Activated naive CD4-positive, alpha-beta T cell treated with anti-CD3 and anti-CD28 coated beads, Interleukin-2, amount 10 ng/mL, durations not matched to agents 7 days and 5 days (primary cell): ENCODE data around the gene SSU72.
"Not testable (repeated sequence)": the region's sequence is repeated elsewhere in the genome, so short reads cannot be mapped to it uniquely, and the experiment has no call there.

Experiments
- CTCF ChIA-PET: fragments of 350-600 bp; sonication (Branson Sonifier 250); formaldehyde crosslinking; loops from one replicate; lab custom pipeline; 2021; ENCODE audit warnings: antibody characterized with exemption; lab: Charles Lee
- DNase-seq: peaks from one replicate; pipeline ENCODE4 v3.0.0-alpha.2; 2020
- H3K27ac Mint-ChIP-seq: one replicate; pipeline ENCODE4 v1.8.0; 2021; ENCODE audit warnings: mild to moderate bottlenecking, moderate library complexity, mixed read lengths
- H3K27me3 Mint-ChIP-seq: one replicate; pipeline ENCODE4 v1.8.0; 2021; ENCODE audit warnings: mild to moderate bottlenecking, mixed read lengths
- H3K36me3 Mint-ChIP-seq: one replicate; pipeline ENCODE4 v1.8.0; 2021; ENCODE audit warnings: mixed read lengths
- H3K4me1 Mint-ChIP-seq: one replicate; pipeline ENCODE4 v1.8.0; 2021; ENCODE audit warnings: mixed read lengths
- H3K4me3 Mint-ChIP-seq: one replicate; pipeline ENCODE4 v1.8.0; 2021; ENCODE audit warnings: mild to moderate bottlenecking, moderate library complexity, mixed read lengths
- H3K9me3 Mint-ChIP-seq: one replicate; pipeline ENCODE4 v1.8.0; 2021; ENCODE audit warnings: mixed read lengths

Gene SSU72

GRCh38 chr1:1565340-1565739 is 9.3 kb downstream of the SSU72 start:
- CTCF ChIA-PET, result no interaction called here
- H3K27ac Mint-ChIP-seq, result no peak overlapping the region
- peaks cover 48% of the 10 kb centered on the region for H3K36me3 Mint-ChIP-seq
- no peaks in the 10 kb centered on the region for H3K27me3 Mint-ChIP-seq
- H3K4me3 Mint-ChIP-seq, result no peak overlapping the region
- no peaks in the 10 kb centered on the region for H3K9me3 Mint-ChIP-seq
- no peak for DNase-seq
- peaks cover 16% of the 10 kb centered on the region for H3K4me1 Mint-ChIP-seq

DNA sequence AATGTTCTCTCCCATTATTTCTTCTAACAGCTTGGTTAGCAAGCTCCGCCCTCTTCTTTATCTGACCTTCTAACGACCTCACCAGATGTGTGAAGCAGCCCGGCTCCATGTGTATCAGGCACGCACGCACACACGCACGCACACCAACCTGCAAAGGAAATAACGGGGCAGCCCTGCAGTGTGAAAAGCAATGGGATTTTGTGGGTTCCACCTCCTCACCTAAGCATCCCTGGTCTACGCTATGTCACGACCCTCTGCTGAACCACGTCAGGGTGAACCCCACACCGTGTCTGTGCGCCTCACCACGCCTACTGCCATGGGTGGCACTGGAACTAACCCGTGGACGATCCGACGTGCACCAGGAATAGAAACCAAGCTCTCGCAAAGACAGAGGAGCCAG is 10.4 kb downstream of the SSU72 start:
- CTCF ChIA-PET, result no interaction called here
- Mint-ChIP-seq H3K4me1 (peaks cover 7% of the 10 kb centered on the region), H3K27ac (no peak overlapping the region), H3K9me3 (no peaks in the 10 kb centered on the region), H3K36me3 (peaks cover 49% of the 10 kb centered on the region), H3K27me3 (no peaks in the 10 kb centered on the region), H3K4me3 (no peak overlapping the region)
- no peak for DNase-seq

GRCh38 chr1:1563688-1564087 is 11.0 kb downstream of the SSU72 start:
- no peaks in the 10 kb centered on the region for H3K9me3 Mint-ChIP-seq
- peaks cover 51% of the 10 kb centered on the region for H3K36me3 Mint-ChIP-seq
- DNase-seq, result no peak
- CTCF ChIA-PET, result no interaction called here
- no peak overlapping the region for H3K4me3 Mint-ChIP-seq
- H3K27me3 Mint-ChIP-seq, result no peaks in the 10 kb centered on the region
- H3K27ac Mint-ChIP-seq, result no peak overlapping the region
- peaks cover 7% of the 10 kb centered on the region for H3K4me1 Mint-ChIP-seq

- CTCF ChIA-PET, result no interaction called here
- H3K27ac Mint-ChIP-seq, result no peak overlapping the region
- H3K36me3 Mint-ChIP-seq, result peaks cover 51% of the 10 kb centered on the region
- DNase-seq, result no peak
- no peaks in the 10 kb centered on the region for H3K27me3 Mint-ChIP-seq
- H3K9me3 Mint-ChIP-seq, result no peaks in the 10 kb centered on the region
- peaks cover 7% of the 10 kb centered on the region for H3K4me1 Mint-ChIP-seq
- H3K4me3 Mint-ChIP-seq, result no peak overlapping the region
Measured at GRCh38 chr1:1562556-1563195, 12.0 kb downstream of the SSU72 start.

DNA sequence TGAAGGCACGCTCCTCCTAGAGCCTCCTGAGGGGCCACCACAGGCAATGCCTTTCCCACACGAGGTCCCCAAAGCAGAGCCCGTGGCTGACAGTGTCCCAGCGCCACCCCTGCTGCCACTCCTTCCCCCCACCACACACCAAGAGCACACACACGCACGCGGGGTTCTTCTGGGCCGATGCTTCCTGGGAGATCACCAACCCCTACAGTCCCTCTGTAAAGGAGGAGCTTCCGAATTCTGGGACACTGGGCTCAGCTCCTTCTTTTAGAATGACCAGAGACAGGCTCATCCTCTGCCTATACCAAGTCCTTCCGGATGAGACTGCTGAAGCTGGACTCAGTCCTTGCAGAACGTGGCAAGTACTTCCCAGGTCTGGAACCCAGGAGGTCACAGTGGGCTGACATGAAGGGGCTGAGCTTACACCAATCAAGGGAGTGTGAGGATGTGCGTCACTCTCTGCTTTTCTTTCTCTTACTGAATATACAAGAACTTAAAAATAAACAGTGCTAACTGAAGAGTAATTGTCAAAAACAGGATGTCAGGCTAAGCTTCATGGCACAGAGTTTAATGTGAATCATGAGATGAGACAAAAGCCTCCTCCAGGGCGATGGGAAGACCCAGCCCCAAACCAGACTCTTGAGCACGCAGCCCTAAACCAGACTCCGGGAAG is 12.7 kb downstream of the SSU72 start:
- Mint-ChIP-seq H3K4me1 (peaks cover 1% of the 10 kb centered on the region), H3K4me3 (no peak overlapping the region), H3K27ac (no peak overlapping the region), H3K9me3 (no peaks in the 10 kb centered on the region), H3K36me3 (peaks cover 46% of the 10 kb centered on the region), H3K27me3 (no peaks in the 10 kb centered on the region)
- CTCF ChIA-PET, result no interaction called here
- DNase-seq, result no peak

DNA sequence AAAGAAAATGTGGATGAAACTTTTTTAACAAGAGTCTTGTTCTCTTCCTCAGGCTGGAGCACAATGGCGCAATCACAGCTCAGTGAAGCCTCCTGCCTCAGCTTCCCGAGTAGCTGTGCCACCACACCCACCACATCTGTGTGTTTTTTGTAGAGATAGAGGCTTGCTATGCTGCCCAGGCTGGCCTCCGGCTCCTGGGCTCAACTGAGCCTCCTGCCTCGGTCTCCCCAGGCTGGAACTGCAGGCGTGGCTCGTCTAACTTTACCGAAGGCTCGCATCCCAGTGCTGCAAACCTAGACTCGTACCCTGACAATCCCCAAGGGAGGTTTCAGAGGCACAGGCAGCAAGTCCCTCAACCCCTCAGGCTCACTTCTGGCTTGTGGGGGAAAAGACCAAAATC is 14.5 kb downstream of the SSU72 start:
- peak overlapping the region; percentile 11 for H3K27ac Mint-ChIP-seq
- no peaks in the 10 kb centered on the region for H3K9me3 Mint-ChIP-seq
- no peak for DNase-seq
- H3K36me3 Mint-ChIP-seq, result peaks cover 41% of the 10 kb centered on the region
- CTCF ChIA-PET, result no interaction called here
- H3K27me3 Mint-ChIP-seq, result no peaks in the 10 kb centered on the region
- no peak overlapping the region for H3K4me3 Mint-ChIP-seq
- no peaks in the 10 kb centered on the region for H3K4me1 Mint-ChIP-seq

- CTCF ChIA-PET, result no interaction called here
- peak overlapping the region; percentile 33 for H3K27ac Mint-ChIP-seq
- no peak for DNase-seq
- H3K4me1 Mint-ChIP-seq, result no peaks in the 10 kb centered on the region
- H3K4me3 Mint-ChIP-seq, result no peak overlapping the region
- H3K27me3 Mint-ChIP-seq, result no peaks in the 10 kb centered on the region
- H3K9me3 Mint-ChIP-seq, result no peaks in the 10 kb centered on the region
- peaks cover 32% of the 10 kb centered on the region for H3K36me3 Mint-ChIP-seq
Measured at GRCh38 chr1:1559066-1559465, 15.6 kb downstream of the SSU72 start.

GRCh38 chr1:1558591-1558990 is 16.1 kb downstream of the SSU72 start:
- CTCF ChIA-PET, result no interaction called here
- Mint-ChIP-seq H3K27ac (peak overlapping the region; percentile 33), H3K27me3 (no peaks in the 10 kb centered on the region), H3K9me3 (no peaks in the 10 kb centered on the region), H3K36me3 (peaks cover 28% of the 10 kb centered on the region), H3K4me3 (no peak overlapping the region), H3K4me1 (no peaks in the 10 kb centered on the region)
- no peak for DNase-seq

DNA sequence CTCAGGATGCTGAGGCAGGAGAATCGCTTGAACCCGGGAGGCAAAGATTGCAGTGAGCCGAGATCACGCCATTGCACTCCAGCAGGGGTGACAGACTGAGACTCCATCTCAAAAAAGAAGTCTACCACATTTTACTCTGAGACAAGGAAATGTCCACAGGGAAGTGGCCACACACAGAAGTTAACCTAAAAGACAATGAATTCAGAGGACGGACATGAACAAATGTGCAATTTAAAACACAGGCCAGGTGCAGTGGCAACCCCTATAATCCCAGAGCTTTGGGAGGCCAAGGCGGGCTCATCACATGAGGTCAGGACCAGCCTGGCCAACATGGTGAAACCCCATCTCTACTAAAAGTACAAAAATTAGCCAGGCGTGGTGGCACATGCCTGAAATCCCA is 17.0 kb downstream of the SSU72 start:
- H3K27me3 Mint-ChIP-seq, H3K9me3 Mint-ChIP-seq, H3K4me1 Mint-ChIP-seq, DNase-seq, CTCF ChIA-PET, H3K4me3 Mint-ChIP-seq, H3K27ac Mint-ChIP-seq: not testable (repeated sequence)
- H3K36me3 Mint-ChIP-seq, result peaks cover 24% of the 10 kb centered on the region

DNA sequence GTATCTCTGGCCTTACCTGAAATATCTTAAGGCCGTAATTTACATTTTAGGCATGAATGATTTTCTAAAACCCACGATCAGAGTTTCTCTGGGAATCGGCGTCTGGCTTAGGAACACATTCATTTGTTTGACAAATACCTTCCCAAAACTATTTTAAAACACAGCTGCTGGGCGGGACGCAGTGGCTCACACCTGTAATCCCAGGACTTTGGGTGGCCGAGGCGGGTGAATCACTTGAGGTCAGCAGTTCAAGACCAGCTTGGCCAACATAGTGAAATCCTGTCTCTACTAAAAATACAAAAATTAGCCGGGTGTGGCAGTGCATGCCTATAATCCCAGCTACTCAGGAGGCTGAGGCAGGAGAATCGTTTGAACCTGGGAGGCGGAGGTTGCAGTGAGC is 17.7 kb downstream of the SSU72 start:
- H3K4me1 Mint-ChIP-seq, H3K9me3 Mint-ChIP-seq, DNase-seq, CTCF ChIA-PET, H3K27me3 Mint-ChIP-seq, H3K27ac Mint-ChIP-seq, H3K4me3 Mint-ChIP-seq: not testable (repeated sequence)
- H3K36me3 Mint-ChIP-seq, result peaks cover 20% of the 10 kb centered on the region

DNA sequence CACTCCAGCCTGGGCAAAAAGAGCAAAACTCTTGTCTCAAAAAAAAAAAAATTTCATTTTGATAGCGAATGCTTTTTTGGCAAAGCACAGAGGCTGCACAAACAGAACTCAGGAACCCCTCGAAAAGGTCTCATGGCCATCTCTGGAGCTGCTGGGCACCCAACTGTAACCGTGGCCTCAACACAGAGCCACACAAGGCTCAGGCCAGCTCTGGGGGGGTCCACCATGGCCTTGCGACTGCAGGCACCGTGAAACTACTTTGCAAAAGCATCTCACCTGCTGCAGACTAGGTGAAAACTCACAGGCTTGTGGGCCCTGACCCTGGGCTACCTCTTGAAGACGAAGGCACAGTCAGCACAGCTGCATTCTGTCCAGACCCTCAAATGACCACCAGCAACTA is 18.2 kb downstream of the SSU72 start:
- Mint-ChIP-seq H3K9me3 (no peaks in the 10 kb centered on the region), H3K36me3 (peaks cover 15% of the 10 kb centered on the region), H3K4me1 (no peaks in the 10 kb centered on the region), H3K4me3 (no peak overlapping the region), H3K27me3 (no peaks in the 10 kb centered on the region), H3K27ac (no peak overlapping the region)
- DNase-seq, result no peak
- CTCF ChIA-PET, result no interaction called here

- H3K4me1 Mint-ChIP-seq, result no peaks in the 10 kb centered on the region
- peaks cover 7% of the 10 kb centered on the region for H3K36me3 Mint-ChIP-seq
- DNase-seq, result no peak
- CTCF ChIA-PET, result no interaction called here
- no peaks in the 10 kb centered on the region for H3K9me3 Mint-ChIP-seq
- no peak overlapping the region for H3K4me3 Mint-ChIP-seq
- no peak overlapping the region for H3K27ac Mint-ChIP-seq
- H3K27me3 Mint-ChIP-seq, result no peaks in the 10 kb centered on the region
Measured at GRCh38 chr1:1554926-1555915, 19.4 kb downstream of the SSU72 start.

GRCh38 chr1:1554550-1554925 is 20.1 kb downstream of the SSU72 start:
- CTCF ChIA-PET, result no interaction called here
- Mint-ChIP-seq H3K4me1 (no peaks in the 10 kb centered on the region), H3K27ac (no peak overlapping the region), H3K9me3 (no peaks in the 10 kb centered on the region), H3K27me3 (no peaks in the 10 kb centered on the region), H3K4me3 (no peak overlapping the region), H3K36me3 (peaks cover 6% of the 10 kb centered on the region)
- no peak for DNase-seq

DNA sequence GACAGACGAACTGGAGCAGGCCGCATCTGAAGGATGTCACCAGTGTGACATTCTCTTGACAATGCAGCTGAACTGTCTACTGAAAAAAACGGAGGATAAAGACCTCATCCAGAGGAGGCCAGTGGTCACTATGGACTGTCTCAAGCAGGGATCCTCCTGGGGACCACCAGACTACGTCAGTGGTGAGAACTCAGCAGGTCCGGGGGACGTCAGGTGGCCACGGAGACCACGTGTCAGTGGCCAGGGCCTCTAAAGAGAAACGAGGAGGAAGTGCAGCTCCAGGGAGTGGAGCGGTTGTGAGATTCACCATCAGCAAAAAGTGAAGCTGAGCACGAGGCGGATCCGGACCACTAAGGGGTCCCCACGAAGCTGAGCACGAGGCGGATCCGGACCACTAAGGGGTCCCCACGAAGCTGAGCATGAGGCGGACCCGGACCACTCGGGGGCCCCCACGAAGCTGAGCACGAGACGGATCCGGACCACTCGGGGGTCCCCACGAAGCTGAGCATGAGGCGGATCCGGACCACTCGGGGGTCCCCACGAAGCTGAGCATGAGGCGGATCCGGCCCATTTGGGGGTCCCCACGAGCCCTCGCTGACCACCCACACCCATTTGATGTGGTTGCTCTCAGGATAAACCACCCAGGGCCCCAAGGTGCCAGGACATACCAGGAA is 20.7 kb downstream of the SSU72 start:
- no peaks in the 10 kb centered on the region for H3K9me3 Mint-ChIP-seq
- no peak overlapping the region for H3K4me3 Mint-ChIP-seq
- CTCF ChIA-PET, result no interaction called here

More for the DNA sequence above, 20.7 kb downstream of the SSU72 start:
- no peaks in the 10 kb centered on the region for H3K27me3 Mint-ChIP-seq
- H3K27ac Mint-ChIP-seq, result no peak overlapping the region
- no peaks in the 10 kb centered on the region for H3K4me1 Mint-ChIP-seq
- H3K36me3 Mint-ChIP-seq, result peaks cover 5% of the 10 kb centered on the region
- DNase-seq, result no peak
